ENCODE data around the gene LENG9. TPM values are rescaled to one million over a fixed set of nuclear protein-coding genes. Genes with fewer than 3 reads are reported as not detected.
A peak's percentile ranks its signal among the peaks of the same experiment; 100 is the strongest.

LENG9 gene
- total and polyA plus RNA-seq, 2 of the 13 experiments (the other 11 are each of a cell fraction or from before 2014, with no cell fraction given): 0.75 to 2.9 TPM

DNA sequence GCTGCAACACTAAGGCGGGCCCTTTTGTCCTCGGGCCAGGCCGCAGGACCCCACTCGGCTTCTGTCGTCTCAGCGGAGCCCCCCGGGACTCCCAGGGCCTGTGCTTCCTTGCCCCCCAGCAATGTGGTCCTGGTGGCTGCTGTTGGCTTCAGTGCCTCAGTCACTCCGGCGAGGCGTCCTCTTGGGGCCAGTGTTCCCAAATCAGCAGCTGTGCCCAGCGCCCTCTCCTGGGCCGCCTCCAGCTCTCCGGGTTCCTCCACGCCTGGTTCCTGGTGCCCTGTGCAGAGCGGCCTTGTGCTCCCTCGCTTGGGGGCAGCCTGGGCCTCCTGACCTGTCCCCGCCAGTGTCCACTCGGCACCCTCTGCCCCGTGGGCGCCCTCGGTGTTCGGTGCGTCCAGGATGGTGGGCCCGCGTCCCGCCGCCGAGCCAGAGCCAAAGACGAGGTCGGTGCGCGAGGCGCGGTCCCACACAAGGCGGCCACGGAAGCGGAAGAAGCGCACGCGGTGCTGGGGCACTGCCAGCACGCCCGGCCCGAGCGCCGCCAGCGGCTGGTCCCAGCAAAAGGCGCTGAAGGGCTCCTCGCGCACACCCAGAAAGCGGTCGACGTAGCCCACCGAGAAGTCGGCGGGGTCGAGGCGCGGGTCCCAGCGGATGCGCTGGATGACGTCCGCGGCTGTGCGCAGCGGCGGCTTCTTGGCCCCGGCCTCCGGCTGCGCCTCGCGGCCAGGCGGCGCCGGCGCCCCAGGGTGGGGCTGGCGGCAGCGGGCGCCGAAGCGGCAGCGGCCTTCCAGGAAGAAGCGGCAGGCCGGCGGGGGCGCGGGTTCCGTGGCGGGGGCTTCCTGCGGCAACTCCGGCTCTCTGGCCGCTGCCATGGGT lies 685 bp downstream of the LENG9 start (continued):
- no peak for TF ChIP-seq HNRNPUL1 (IDR thresholded peaks at IDR 0.05; ENCODE audit: low read depth, low read length)
- no peak for TF ChIP-seq SIX1 (CRISPR knock-in tag; IDR thresholded peaks at IDR 0.05; ENCODE audit: borderline replicate concordance)
- TF ChIP-seq ZNF232 (CRISPR knock-in tag; IDR thresholded peaks at IDR 0.05; ENCODE audit: borderline replicate concordance): no peak; the same call in 1 of the 2 replicates
- no peak; the same call in 1 of the 2 replicates for TF ChIP-seq MEF2D (CRISPR knock-in tag; IDR thresholded peaks at IDR 0.05)
- TF ChIP-seq, protein P1, sequence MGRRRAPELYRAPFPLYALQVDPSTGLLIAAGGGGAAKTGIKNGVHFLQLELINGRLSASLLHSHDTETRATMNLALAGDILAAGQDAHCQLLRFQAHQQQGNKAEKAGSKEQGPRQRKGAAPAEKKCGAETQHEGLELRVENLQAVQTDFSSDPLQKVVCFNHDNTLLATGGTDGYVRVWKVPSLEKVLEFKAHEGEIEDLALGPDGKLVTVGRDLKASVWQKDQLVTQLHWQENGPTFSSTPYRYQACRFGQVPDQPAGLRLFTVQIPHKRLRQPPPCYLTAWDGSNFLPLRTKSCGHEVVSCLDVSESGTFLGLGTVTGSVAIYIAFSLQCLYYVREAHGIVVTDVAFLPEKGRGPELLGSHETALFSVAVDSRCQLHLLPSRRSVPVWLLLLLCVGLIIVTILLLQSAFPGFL (CRISPR knock-in tag; IDR thresholded peaks at IDR 0.05): peak; percentile 95; the same call in 1 of the 2 replicates
- no peak for TF ChIP-seq ZNF496 (CRISPR knock-in tag; IDR thresholded peaks at IDR 0.05; ENCODE audit: insufficient replicate concordance)
- TF ChIP-seq, protein P2, sequence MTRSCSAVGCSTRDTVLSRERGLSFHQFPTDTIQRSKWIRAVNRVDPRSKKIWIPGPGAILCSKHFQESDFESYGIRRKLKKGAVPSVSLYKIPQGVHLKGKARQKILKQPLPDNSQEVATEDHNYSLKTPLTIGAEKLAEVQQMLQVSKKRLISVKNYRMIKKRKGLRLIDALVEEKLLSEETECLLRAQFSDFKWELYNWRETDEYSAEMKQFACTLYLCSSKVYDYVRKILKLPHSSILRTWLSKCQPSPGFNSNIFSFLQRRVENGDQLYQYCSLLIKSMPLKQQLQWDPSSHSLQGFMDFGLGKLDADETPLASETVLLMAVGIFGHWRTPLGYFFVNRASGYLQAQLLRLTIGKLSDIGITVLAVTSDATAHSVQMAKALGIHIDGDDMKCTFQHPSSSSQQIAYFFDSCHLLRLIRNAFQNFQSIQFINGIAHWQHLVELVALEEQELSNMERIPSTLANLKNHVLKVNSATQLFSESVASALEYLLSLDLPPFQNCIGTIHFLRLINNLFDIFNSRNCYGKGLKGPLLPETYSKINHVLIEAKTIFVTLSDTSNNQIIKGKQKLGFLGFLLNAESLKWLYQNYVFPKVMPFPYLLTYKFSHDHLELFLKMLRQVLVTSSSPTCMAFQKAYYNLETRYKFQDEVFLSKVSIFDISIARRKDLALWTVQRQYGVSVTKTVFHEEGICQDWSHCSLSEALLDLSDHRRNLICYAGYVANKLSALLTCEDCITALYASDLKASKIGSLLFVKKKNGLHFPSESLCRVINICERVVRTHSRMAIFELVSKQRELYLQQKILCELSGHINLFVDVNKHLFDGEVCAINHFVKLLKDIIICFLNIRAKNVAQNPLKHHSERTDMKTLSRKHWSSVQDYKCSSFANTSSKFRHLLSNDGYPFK (CRISPR knock-in tag; IDR thresholded peaks at IDR 0.05; ENCODE audit: borderline replicate concordance): peak; percentile 52; the same call in 1 of the 2 replicates
- TF ChIP-seq, protein P3, sequence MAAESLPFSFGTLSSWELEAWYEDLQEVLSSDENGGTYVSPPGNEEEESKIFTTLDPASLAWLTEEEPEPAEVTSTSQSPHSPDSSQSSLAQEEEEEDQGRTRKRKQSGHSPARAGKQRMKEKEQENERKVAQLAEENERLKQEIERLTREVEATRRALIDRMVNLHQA (CRISPR knock-in tag; IDR thresholded peaks at IDR 0.05): no peak
- TF ChIP-seq, protein P4, sequence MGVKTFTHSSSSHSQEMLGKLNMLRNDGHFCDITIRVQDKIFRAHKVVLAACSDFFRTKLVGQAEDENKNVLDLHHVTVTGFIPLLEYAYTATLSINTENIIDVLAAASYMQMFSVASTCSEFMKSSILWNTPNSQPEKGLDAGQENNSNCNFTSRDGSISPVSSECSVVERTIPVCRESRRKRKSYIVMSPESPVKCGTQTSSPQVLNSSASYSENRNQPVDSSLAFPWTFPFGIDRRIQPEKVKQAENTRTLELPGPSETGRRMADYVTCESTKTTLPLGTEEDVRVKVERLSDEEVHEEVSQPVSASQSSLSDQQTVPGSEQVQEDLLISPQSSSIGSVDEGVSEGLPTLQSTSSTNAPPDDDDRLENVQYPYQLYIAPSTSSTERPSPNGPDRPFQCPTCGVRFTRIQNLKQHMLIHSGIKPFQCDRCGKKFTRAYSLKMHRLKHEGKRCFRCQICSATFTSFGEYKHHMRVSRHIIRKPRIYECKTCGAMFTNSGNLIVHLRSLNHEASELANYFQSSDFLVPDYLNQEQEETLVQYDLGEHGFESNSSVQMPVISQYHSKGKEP (CRISPR knock-in tag; IDR thresholded peaks at IDR 0.05): no peak
- no peak for TF ChIP-seq ZNF569 (CRISPR knock-in tag; IDR thresholded peaks at IDR 0.05; ENCODE audit: borderline replicate concordance)
- TF ChIP-seq TBP (CRISPR knock-in tag; IDR thresholded peaks at IDR 0.05): no peak
- TF ChIP-seq JUNB (CRISPR knock-in tag; IDR thresholded peaks at IDR 0.05; ENCODE audit: borderline replicate concordance): no peak
- no peak for TF ChIP-seq ZNF652 (CRISPR knock-in tag; IDR thresholded peaks at IDR 0.05; ENCODE audit: borderline replicate concordance, low read depth)
- TF ChIP-seq HES4 (CRISPR knock-in tag; IDR thresholded peaks at IDR 0.05; ENCODE audit: borderline replicate concordance): peak; percentile 52; the same call in 1 of the 2 replicates
- TF ChIP-seq ZNF564 (CRISPR knock-in tag; IDR thresholded peaks at IDR 0.05): peak; percentile 85; the same call in 1 of the 2 replicates
- TF ChIP-seq, protein P5, sequence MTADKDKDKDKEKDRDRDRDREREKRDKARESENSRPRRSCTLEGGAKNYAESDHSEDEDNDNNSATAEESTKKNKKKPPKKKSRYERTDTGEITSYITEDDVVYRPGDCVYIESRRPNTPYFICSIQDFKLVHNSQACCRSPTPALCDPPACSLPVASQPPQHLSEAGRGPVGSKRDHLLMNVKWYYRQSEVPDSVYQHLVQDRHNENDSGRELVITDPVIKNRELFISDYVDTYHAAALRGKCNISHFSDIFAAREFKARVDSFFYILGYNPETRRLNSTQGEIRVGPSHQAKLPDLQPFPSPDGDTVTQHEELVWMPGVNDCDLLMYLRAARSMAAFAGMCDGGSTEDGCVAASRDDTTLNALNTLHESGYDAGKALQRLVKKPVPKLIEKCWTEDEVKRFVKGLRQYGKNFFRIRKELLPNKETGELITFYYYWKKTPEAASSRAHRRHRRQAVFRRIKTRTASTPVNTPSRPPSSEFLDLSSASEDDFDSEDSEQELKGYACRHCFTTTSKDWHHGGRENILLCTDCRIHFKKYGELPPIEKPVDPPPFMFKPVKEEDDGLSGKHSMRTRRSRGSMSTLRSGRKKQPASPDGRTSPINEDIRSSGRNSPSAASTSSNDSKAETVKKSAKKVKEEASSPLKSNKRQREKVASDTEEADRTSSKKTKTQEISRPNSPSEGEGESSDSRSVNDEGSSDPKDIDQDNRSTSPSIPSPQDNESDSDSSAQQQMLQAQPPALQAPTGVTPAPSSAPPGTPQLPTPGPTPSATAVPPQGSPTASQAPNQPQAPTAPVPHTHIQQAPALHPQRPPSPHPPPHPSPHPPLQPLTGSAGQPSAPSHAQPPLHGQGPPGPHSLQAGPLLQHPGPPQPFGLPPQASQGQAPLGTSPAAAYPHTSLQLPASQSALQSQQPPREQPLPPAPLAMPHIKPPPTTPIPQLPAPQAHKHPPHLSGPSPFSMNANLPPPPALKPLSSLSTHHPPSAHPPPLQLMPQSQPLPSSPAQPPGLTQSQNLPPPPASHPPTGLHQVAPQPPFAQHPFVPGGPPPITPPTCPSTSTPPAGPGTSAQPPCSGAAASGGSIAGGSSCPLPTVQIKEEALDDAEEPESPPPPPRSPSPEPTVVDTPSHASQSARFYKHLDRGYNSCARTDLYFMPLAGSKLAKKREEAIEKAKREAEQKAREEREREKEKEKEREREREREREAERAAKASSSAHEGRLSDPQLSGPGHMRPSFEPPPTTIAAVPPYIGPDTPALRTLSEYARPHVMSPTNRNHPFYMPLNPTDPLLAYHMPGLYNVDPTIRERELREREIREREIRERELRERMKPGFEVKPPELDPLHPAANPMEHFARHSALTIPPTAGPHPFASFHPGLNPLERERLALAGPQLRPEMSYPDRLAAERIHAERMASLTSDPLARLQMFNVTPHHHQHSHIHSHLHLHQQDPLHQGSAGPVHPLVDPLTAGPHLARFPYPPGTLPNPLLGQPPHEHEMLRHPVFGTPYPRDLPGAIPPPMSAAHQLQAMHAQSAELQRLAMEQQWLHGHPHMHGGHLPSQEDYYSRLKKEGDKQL (CRISPR knock-in tag; IDR thresholded peaks at IDR 0.05; ENCODE audit: low read depth): no peak

Measured in HepG2 (cell line).